ENCODE results near the gene PLSCR3. TPM values are rescaled to one million over a fixed set of nuclear protein-coding genes. Genes with fewer than 3 reads are reported as not detected.
A peak's percentile ranks its signal among the peaks of the same experiment; 100 is the strongest.
"Not testable (repeated sequence)": the region's sequence is repeated elsewhere in the genome, so short reads cannot be mapped to it uniquely, and the experiment has no call there.

PLSCR3 gene
- total RNA-seq, 2 donors from 2014 or later, result 60.5 to 62.6 TPM

DNA sequence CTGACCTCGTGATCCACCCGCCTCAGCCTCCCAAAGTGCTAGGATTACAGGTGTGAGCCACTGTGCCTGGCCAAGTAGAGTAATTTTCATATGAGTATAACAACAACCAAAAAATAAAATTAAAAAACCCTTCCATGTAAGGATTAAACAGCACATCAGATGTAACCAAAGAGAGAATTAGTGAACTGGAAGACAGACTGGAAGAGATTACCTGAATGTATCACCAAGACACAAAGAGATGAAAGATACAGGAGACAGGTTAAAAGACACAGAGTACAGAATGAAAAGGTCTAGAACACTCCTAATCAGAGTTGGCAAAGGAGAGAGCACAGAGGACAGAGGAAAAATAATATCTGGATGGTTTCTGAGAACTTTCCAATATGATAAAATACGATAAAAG is 15.2 kb downstream of the PLSCR3 start:
- H3K4me3 Mint-ChIP-seq, result no peak overlapping the region
- no peaks in the 10 kb centered on the region for H3K4me1 Mint-ChIP-seq (ENCODE audit: low read depth)
- peaks cover 49% of the 10 kb centered on the region for H3K27me3 Mint-ChIP-seq (ENCODE audit: low read depth)
- DNase-seq (no peak), ATAC-seq (replicated peaks in 1 of 2) (no peak)
- no peak overlapping the region for H3K27ac Mint-ChIP-seq
- peaks cover 2 to 3% of the 10 kb centered on the region in 2 donors for H3K9me3 Mint-ChIP-seq
- H3K36me3 Mint-ChIP-seq (ENCODE audit: insufficient read depth in 2 of 2), result peaks cover 2 to 5% of the 10 kb centered on the region in 2 donors

DNA sequence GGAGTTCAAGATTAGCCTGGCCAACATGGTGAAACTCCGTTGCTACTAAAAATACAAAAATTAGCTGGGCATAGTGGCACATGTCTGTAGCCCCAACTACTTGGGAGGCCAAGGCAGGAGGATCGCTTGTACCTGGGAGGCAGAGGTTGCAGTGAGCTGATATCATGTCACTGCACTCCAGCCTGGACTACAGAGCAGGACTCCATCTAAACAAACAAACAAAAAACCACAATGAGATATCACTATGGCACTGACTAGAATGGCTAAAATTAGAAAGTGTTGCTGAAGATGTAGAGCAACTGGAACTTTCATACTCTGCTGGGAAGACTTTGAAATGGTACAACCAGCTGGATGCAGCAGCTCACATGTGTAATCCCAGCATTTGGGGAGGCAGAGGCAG is 20.0 kb downstream of the PLSCR3 start:
- peaks cover 2 to 4% of the 10 kb centered on the region in 2 donors for H3K36me3 Mint-ChIP-seq (ENCODE audit: insufficient read depth in 2 of 2)
- DNase-seq, result no peak
- H3K27me3 Mint-ChIP-seq (ENCODE audit: low read depth), result peaks cover 16% of the 10 kb centered on the region
- H3K4me1 Mint-ChIP-seq (ENCODE audit: low read depth), result no peaks in the 10 kb centered on the region
- ATAC-seq (replicated peaks in 1 of 2), result no peak
- H3K27ac Mint-ChIP-seq, result no peak overlapping the region
- H3K9me3 Mint-ChIP-seq, result peaks cover 2% of the 10 kb centered on the region in 2 donors
- H3K4me3 Mint-ChIP-seq, result no peak overlapping the region

DNA sequence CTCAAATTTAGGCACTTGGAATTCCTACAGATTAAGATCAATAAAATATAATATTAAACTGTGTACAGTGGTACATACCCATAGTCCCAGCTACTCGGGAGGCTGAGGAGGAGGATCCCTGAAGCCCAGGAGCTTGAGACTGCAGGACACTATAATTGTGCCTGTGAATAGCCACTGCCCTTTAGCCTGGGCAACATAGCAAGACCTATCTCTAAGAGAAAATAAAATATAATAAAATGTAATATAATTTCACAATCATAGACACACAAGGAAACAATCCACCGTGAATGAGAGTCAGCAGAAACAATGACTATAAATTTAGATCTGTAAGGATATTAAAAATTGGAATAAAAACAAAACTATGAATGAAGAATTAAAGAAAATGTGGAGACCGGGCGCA is 23.5 kb downstream of the PLSCR3 start:
- no peaks in the 10 kb centered on the region for H3K4me1 Mint-ChIP-seq (ENCODE audit: low read depth)
- ATAC-seq (replicated peaks in 1 of 2) (no peak), DNase-seq (no peak)
- no peak overlapping the region for H3K27ac Mint-ChIP-seq
- no peak overlapping the region for H3K4me3 Mint-ChIP-seq
- H3K9me3 Mint-ChIP-seq, result no peaks in the 10 kb centered on the region
- no peaks in the 10 kb centered on the region for H3K36me3 Mint-ChIP-seq (ENCODE audit: insufficient read depth in 2 of 2)
- no peaks in the 10 kb centered on the region for H3K27me3 Mint-ChIP-seq (ENCODE audit: low read depth)

DNA sequence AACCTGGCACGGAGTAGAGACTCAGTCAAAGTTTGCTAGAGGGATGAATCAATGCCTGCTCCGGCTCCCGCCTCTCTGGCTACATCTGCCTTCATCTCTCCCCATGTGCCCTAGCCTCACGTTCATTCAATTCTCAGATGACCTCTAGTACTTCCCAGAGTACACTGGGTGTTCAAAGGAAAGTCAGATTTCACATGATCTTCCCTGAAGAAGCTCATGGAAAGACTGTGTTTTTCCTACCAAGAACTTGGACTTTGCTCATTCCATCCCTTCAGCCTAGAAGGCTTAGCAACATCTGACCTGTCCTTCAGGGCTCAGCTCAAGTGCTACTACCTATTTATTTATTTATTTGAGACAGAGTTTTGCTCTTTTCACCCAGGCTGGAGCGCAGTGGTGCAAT is 24.5 kb downstream of the PLSCR3 start:
- DNase-seq (no peak), ATAC-seq (replicated peaks in 1 of 2) (no peak)
- Mint-ChIP-seq H3K4me1 (ENCODE audit: low read depth) (no peaks in the 10 kb centered on the region), H3K27me3 (ENCODE audit: low read depth) (no peaks in the 10 kb centered on the region), H3K9me3 (no peaks in the 10 kb centered on the region), H3K27ac (no peak overlapping the region), H3K4me3 (no peak overlapping the region), H3K36me3 (ENCODE audit: insufficient read depth in 2 of 2) (no peaks in the 10 kb centered on the region)

DNA sequence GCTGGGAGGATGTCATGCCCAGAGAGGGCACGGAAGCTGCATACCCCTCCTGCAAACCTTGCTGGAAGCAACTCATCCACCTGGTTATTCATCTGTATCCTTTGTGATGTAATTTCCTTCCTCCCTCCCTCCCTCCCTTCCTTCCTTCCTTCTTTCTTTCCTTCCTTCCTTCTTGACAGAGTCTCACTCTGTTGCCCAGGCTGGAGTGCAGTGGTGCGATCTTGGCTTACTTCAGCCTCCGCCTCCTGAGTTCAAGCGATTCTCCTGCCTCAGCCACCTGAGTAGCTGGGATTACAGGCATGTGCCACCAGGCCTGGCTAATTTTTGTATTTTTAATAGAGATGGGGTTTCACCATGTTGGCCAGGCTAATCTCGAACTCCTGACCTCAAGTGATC is 25.7 kb downstream of the PLSCR3 start:
- not testable (repeated sequence) for H3K9me3 Mint-ChIP-seq; H3K4me1 Mint-ChIP-seq (ENCODE audit: low read depth); H3K36me3 Mint-ChIP-seq (ENCODE audit: insufficient read depth in 2 of 2); H3K27me3 Mint-ChIP-seq (ENCODE audit: low read depth); H3K27ac Mint-ChIP-seq; H3K4me3 Mint-ChIP-seq; DNase-seq; ATAC-seq (replicated peaks in 1 of 2)

DNA sequence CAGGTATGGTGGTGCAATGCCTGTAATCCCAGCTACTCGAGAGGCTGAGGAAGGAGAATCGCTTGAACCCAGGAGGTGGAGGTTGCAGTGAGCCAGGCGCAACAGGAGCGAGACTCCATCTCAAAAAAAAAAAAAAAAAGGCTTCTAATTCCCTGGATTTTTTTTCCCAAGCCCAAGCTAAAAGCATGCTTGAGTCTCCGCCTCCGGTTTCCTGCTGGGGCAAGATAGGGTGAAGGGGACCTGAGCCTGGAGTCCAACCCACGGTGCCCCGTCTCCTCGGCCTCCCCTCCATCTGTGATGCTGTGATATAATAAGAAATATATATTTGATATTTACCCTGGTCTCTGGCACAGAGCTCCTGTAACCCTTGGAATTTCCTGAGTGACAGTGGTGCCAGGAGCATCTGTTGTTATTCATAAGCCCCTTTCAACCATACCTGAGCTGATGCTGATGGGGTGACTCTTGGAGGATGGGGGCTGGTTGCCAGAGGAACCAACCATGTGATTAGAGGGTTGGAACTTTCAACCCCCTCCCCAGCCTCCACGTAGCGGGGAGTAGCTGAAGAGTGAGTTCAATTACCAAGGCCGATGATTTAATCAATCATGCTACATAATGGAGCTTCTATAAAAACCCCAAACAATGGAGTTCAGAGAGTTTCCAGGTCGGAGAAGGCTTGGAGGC is 26.3 kb downstream of the PLSCR3 start:
- Mint-ChIP-seq H3K4me3 (no peak overlapping the region), H3K9me3 (no peaks in the 10 kb centered on the region), H3K36me3 (ENCODE audit: insufficient read depth in 2 of 2) (no peaks in the 10 kb centered on the region), H3K27me3 (ENCODE audit: low read depth) (no peaks in the 10 kb centered on the region), H3K4me1 (ENCODE audit: low read depth) (no peaks in the 10 kb centered on the region), H3K27ac (no peak overlapping the region)
- DNase-seq, result no peak
- no peak for ATAC-seq (replicated peaks in 1 of 2)

DNA sequence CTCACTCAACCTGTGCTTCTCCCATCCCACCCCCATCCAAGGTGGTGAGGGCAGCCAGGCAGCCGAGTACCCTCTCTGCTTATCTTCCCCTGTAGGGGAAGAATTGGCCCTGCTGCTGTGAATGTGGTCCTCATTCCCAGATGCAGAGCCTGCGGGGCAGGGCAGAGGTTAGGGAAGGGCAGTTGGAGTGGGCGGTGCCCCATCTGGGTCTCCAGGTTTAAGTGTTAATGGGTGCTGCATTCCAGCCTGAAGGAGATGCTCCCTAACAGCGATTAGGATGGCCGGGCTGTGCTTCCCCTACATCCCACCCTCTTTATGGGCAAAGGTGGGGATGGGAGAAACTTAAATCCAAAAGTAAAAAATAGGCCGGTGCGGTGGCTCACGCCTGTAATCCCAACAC is 27.2 kb downstream of the PLSCR3 start:
- no peak overlapping the region for H3K27ac Mint-ChIP-seq
- ATAC-seq (replicated peaks in 1 of 2), result no peak

DNA sequence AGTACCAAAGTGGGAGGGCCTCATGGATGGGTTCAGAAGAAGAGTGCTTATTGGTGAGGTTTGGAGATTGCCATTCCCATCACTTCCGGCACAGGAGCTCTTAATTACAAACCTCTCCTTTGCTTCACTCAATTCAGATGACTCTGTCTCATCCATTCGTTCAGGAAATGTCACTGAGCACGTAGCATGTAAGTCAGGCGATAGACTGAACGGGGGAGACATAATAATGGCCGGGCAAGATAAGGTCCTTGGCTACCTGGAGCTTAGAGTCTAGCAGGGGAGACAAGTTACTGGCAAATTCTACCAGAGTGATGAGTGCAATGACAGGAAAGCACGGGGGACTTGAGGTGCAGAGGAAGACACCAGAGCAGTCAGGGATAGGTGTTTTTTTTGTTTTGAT is 28.4 kb downstream of the PLSCR3 start:
- not testable (repeated sequence) for H3K9me3 Mint-ChIP-seq; H3K27ac Mint-ChIP-seq; H3K4me3 Mint-ChIP-seq; ATAC-seq (replicated peaks in 1 of 2); H3K27me3 Mint-ChIP-seq (ENCODE audit: low read depth); DNase-seq; H3K4me1 Mint-ChIP-seq (ENCODE audit: low read depth); H3K36me3 Mint-ChIP-seq (ENCODE audit: insufficient read depth in 2 of 2)

More for the DNA sequence above, 27.2 kb downstream of the PLSCR3 start:
- Mint-ChIP-seq H3K36me3 (ENCODE audit: insufficient read depth in 2 of 2) (no peaks in the 10 kb centered on the region), H3K4me3 (no peak overlapping the region), H3K4me1 (ENCODE audit: low read depth) (no peaks in the 10 kb centered on the region), H3K27me3 (ENCODE audit: low read depth) (no peaks in the 10 kb centered on the region), H3K9me3 (no peaks in the 10 kb centered on the region)
- no peak for DNase-seq

DNA sequence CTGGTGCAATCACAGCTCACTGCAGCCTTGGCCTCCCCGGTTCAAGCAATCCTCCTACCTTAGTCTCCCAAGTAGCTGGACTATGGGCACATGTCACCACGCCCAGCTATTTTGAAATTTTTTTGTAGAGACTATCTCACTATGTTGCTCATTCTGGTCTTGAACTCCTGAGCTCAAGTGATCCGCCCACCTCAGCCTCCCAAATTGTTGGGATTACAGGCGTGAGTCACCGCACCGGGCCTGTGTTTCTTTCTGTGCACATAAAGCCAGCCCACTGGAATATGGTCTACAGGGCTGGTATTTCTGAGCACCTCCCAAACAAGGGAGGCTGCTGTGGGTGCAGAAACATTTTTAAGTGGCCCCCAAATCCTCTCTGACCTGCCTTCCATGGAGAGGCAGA is 31.0 kb downstream of the PLSCR3 start:
- no peaks in the 10 kb centered on the region for H3K36me3 Mint-ChIP-seq (ENCODE audit: insufficient read depth in 2 of 2)
- no peaks in the 10 kb centered on the region for H3K9me3 Mint-ChIP-seq
- no peak for ATAC-seq (replicated peaks in 1 of 2)
- DNase-seq, result no peak
- H3K27me3 Mint-ChIP-seq (ENCODE audit: low read depth), result peaks cover 5% of the 10 kb centered on the region
- no peaks in the 10 kb centered on the region for H3K4me1 Mint-ChIP-seq (ENCODE audit: low read depth)
- H3K27ac Mint-ChIP-seq, result no peak overlapping the region
- no peak overlapping the region for H3K4me3 Mint-ChIP-seq

DNA sequence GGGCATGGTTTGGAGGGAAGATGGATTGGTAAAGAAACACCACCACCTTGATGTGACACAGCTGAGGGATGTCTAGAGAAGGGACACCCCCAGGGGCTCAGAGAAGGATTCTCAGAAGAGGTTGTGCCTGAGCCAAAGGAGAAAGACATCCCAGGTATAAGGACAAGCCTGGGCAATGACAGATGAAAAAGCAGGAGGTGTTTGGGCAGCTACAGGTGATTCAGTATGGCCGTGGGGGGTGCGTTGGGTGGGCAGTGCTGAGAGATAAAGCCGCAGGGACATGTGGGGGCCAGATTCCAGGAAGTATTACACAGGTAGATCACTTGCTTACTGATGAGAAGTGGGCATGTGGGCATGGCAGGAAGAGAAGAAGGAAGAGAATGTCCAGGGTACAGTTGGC is 32.4 kb downstream of the PLSCR3 start:
- Mint-ChIP-seq H3K9me3 (no peaks in the 10 kb centered on the region), H3K4me1 (ENCODE audit: low read depth) (no peaks in the 10 kb centered on the region)

DNA sequence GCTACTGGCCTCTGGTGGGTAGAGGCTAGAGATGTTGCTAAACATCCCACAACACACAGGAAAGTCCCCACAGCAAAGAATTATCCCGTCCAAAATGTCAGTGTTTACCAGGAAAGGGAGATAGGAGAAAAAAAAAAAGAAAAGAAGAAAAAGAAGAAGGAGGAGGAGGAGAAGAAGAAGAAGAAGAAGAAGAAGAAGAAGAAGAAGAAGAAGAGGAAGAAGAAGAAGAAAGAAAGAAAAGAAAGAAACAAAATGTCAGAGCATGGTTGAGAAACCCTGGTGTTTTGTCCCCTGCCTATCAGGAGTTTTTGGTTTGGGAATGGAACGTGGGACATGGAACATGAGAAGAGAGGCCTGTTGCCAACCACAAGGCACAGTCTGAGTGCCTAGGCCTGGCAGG is 36.9 kb downstream of the PLSCR3 start:
- H3K27me3 Mint-ChIP-seq (ENCODE audit: low read depth), result peaks cover 12% of the 10 kb centered on the region
- no peak overlapping the region for H3K4me3 Mint-ChIP-seq
- ATAC-seq (replicated peaks in 1 of 2) (no peak), DNase-seq (no peak)
- H3K4me1 Mint-ChIP-seq (ENCODE audit: low read depth), result peaks cover 28% of the 10 kb centered on the region
- H3K36me3 Mint-ChIP-seq (ENCODE audit: insufficient read depth in 2 of 2), result peaks cover 0 to 1% of the 10 kb centered on the region in 2 donors
- H3K9me3 Mint-ChIP-seq, result no peaks in the 10 kb centered on the region
- H3K27ac Mint-ChIP-seq, result peak overlapping the region; percentile 72

More for the DNA sequence above, 32.4 kb downstream of the PLSCR3 start:
- Mint-ChIP-seq H3K27ac (no peak overlapping the region), H3K4me3 (no peak overlapping the region), H3K27me3 (ENCODE audit: low read depth) (peaks cover 8% of the 10 kb centered on the region), H3K36me3 (ENCODE audit: insufficient read depth in 2 of 2) (no peaks in the 10 kb centered on the region)
- DNase-seq (no peak), ATAC-seq (replicated peaks in 1 of 2) (no peak)

DNA sequence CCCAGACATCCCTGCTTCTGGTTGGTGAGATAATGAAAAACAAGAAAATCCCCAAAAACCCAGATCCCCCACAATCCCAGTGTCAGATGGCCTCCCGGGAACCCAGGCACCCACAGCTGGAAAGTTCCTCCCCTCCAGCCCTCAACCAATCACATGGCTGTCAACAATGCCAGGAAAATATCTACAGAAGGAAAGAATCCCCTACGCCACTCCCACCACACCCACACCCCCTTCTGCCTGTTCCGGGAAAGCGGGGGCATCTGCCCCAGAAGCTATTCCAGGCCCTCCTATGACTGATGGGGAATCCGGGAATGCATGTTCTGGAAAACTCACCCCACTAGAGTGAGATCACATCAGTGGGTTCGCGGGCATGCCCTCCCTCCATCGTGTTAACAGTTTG is 37.6 kb downstream of the PLSCR3 start:
- Mint-ChIP-seq H3K27me3 (ENCODE audit: low read depth) (peaks cover 11% of the 10 kb centered on the region), H3K9me3 (no peaks in the 10 kb centered on the region), H3K27ac (no peak overlapping the region), H3K4me1 (ENCODE audit: low read depth) (peaks cover 30% of the 10 kb centered on the region), H3K4me3 (no peak overlapping the region), H3K36me3 (ENCODE audit: insufficient read depth in 2 of 2) (peaks cover 0 to 2% of the 10 kb centered on the region in 2 donors)
- no peak for DNase-seq
- ATAC-seq (replicated peaks in 1 of 2), result no peak

DNA sequence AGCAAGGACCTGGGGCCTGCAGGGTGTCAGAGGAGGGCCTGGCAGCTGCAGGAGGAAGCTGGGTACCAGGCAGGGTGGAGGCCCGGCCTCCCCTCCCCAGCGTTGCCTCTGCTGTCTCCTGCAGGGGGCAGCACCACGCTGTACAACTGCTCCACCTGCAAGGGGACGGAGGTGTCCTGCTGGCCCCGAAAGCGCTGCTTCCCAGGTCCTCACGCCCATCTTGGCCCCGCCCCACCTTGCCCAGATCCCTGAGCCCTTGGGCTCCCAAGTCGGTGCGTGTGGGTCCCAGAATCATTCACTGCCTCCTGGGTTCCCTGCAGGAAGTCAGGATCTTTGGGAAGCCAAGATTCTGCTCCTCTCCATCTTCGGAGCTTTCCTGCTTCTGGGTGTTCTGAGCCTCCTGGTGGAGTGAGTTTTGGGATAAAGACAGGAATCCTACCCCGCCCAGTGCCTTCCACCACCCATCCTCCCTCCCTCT is 38.2 kb downstream of the PLSCR3 start:
- DNase-seq, result peak; percentile 91
- H3K9me3 Mint-ChIP-seq, result no peaks in the 10 kb centered on the region
- no peak overlapping the region for H3K27ac Mint-ChIP-seq
- peaks cover 34% of the 10 kb centered on the region for H3K4me1 Mint-ChIP-seq (ENCODE audit: low read depth)
- H3K27me3 Mint-ChIP-seq (ENCODE audit: low read depth), result peaks cover 6% of the 10 kb centered on the region
- no peak overlapping the region for H3K4me3 Mint-ChIP-seq
- peak; percentile 66 to 70 for ATAC-seq (replicated peaks in 1 of 2)
- H3K36me3 Mint-ChIP-seq (ENCODE audit: insufficient read depth in 2 of 2), result peaks cover 2 to 4% of the 10 kb centered on the region in 2 donors

DNA sequence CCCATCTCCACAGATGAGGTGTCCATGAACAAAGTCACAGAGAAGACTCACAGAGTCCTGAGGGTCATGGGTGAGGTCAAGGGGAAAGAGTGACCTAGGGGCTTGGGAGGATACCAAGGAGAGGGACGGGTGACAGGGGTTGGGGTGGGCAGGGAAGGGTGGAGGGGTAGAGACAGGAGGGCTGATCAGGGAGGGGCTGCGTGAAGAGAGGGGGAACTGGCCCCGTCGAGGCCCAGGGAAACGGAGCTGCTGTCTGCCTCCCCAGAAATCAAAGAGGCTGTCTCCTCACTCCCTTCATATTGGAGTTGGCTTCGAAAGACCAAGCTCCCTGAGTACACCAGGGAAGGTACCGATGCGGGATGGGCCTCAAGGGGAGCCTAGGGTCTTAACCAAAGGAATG is 38.8 kb downstream of the PLSCR3 start:
- Mint-ChIP-seq H3K36me3 (ENCODE audit: insufficient read depth in 2 of 2) (peaks cover 2 to 4% of the 10 kb centered on the region in 2 donors), H3K4me3 (peak overlapping the region in 1 of 2 donors; percentile 27), H3K4me1 (ENCODE audit: low read depth) (peaks cover 37% of the 10 kb centered on the region), H3K9me3 (no peaks in the 10 kb centered on the region), H3K27ac (no peak overlapping the region), H3K27me3 (ENCODE audit: low read depth) (peaks cover 6% of the 10 kb centered on the region)
- no peak for ATAC-seq (replicated peaks in 1 of 2)
- no peak for DNase-seq

Data from activated T-cell treated with anti-CD3 and anti-CD28 coated beads, Interleukin-2, amount 50 U/mL, for 72 hours (primary cell).